Kidney glomerular epithelial cell (primary cell): Measurements from ENCODE around the gene FBXW11.
"Not testable (repeated sequence)": the region's sequence is repeated elsewhere in the genome, so short reads cannot be mapped to it uniquely, and the experiment has no call there.

Source experiments
- DNase-seq: peaks from one replicate; lab custom pipeline; 2025; lab: John Stamatoyannopoulos, UW

FBXW11 gene

GRCh38 chr5:172006321-172007174 is at the start of gene FBXW11:
TSS of gene FBXW11 (minus strand) at chr5:172006638. CDS start at chr5:172006502, 136 bp downstream.
- peak; percentile 92 for DNase-seq

GRCh38 chr5:172055996-172056395 is 49.6 kb upstream of the FBXW11 start:
- no peak for DNase-seq

GRCh38 chr5:172055421-172055820 is 49.0 kb upstream of the FBXW11 start:
- no peak for DNase-seq

GRCh38 chr5:172054611-172055153 is 48.2 kb upstream of the FBXW11 start:
- no peak for DNase-seq

GRCh38 chr5:172052450-172053236 is 46.2 kb upstream of the FBXW11 start:
- DNase-seq, result peak; percentile 17

DNA sequence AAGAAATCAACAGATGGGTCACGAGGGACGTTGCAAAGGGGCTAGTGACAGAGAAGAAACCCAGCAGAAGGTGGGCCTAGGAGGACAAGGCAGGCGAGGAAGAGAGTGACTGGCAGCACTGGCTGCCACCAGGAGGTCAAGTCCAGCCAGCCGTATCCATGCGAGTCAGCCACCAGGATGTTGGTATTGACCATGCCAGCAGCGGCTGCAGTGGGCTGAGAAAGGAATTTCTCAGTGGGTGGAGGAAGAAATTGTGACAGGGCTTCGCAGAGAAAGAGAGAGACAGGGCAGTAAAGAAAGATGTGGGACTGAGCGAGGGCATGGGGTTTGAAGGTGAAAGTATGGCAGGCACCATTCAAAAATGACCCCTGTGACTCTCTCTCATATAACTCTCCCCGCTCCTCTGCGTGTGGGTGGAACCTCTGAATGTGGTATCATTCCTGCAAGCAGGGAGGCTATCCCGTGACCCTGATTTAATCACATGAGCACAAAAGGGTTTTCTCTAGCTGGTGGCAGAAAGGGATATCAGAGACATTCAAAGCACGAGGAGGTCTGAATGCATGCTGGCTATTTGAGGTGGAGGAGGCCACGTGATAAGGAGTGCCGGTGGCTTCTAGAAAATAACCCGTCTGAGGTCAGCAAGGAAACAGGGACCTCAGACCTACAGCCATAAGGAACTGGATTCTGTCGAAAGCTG is 45.4 kb upstream of the FBXW11 start:
- peak; percentile 50 for DNase-seq

GRCh38 chr5:172050080-172050479 is 43.6 kb upstream of the FBXW11 start:
- DNase-seq, result no peak

DNA sequence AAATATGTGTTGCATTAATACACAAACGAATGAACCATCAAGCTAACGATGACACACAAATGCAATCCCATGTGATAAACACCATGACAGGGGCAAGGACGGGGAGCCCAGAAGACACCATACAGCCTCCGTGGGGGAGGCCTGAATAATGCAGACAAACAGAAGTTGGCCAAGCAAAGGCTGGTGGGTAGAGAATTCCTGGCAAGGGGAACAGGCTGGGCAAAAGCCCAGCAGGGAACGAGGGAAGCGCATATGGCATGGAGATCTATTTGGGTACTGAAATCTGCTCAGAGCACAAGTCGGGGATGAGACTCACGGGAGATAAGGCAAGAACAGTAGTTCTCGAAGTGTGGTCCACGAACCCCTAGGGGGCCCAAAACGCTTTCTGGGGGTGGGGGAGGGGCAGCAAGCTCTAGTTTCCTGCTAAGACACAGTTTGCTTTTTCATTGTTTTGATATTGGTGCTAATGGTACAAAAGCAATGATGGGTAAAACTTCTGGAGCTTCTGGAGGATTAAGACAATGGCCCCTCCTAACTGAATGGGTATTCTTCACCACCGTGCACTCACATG is 42.9 kb upstream of the FBXW11 start:
- no peak for DNase-seq

DNA sequence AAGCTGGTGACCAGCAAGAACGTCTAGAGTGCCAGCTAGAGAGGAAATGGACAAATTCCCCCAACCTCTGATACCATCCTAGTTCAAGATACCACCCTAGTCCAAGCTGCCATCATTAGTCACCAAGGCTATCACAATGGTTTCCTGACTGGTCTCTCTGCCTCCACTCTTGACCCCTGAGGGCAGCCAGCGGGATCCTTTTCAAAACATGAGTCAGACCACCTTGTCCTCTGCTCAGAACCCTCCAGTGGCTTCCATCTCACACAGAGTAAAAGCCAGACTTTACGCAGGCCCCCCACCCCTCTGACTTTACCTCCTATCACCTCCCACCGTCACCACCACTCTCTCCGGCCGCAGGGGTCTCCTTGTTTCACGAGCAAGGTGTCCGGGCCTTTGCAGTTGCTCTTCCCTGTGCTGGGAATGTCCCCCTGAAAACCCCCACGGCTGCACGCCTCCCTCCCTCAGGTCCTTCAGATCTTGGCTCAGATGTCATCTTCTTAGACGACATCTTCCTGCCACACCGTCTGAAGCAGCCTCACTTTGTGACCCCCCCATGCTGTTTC is 42.2 kb upstream of the FBXW11 start:
- no peak for DNase-seq

- no peak for DNase-seq
These were observed 41.7 kb upstream of the FBXW11 start for GRCh38 chr5:172048170-172048422.

DNA sequence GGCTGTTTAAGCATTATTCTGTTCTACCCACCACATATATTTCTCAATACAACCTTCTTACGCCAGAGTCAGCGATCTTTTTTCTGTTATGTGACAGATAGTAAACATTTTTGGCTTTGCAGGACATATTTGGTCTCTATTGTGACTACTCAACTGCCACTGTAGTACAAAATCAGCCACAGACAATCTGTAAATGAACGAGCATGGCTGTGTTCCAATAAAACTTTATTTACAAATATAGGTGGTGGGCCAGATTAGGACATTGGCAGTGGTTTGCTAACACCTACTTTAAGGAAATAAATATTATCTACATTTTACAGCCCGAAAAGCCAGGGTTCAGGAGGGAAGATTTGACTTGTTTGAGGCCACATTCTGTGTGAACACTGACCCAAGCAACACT is 40.2 kb upstream of the FBXW11 start:
- no peak for DNase-seq

DNA sequence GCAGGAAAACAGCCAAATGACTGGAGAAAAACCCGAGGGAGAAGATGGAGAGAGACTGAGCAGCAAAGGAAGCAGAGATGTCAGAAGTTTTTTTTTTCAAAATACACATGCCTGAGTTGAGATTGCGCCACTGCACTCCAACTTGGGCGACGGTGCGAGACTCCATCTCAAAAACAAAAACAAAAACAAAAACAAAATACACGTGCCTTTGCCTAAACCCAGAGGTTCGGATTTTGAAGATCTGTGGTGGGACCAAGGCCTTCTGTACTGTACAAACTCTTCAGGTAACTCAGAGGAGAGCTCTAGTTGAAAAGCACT is 38.8 kb upstream of the FBXW11 start:
- DNase-seq, result no peak

GRCh38 chr5:172044631-172045314 is 38.3 kb upstream of the FBXW11 start:
- no peak for DNase-seq

DNA sequence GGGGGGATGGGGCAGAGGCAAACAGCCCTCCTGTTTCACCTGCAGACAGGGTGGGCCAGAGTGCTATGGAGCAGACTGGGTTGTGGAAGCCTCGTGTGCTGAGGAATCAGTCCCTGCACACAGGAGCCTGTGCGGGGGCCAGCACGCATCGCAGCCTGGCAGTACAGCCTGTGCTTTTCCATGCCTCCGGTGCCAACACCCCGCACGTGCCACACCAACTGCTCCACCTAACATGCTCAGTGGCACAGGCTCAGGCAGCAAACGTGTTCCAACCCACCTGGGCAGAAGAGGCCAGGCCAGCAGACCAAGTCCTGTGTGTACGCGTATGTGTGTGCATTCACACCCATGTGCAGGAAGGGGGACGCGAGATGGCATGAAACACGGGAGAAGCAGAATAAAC is 37.4 kb upstream of the FBXW11 start:
- no peak for DNase-seq

GRCh38 chr5:172042183-172042582 is 35.7 kb upstream of the FBXW11 start:
- no peak for DNase-seq

GRCh38 chr5:172038167-172038566 is 31.7 kb upstream of the FBXW11 start:
- DNase-seq, result no peak

DNA sequence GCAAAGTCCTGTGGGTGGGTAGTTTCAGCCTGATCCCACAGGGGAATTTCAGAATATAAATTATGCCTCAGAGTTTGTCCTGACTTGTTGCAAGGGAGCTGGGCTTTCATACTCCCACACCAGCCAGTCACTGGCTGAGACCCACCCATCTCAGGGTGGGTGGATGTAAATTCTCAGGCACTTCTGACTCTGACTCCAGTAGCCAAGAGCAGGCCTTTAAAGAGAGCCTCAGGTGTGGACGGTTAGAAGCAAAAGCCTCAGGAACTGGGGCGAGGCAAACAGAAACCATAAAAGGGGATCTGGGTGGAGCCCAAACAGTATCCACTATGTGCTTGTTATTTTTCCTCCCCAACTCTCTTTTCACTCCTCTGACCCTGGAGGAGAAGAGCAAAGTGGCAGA is 28.6 kb upstream of the FBXW11 start:
- DNase-seq, result no peak

GRCh38 chr5:172031894-172032461 is 25.5 kb upstream of the FBXW11 start:
- DNase-seq, result no peak

DNA sequence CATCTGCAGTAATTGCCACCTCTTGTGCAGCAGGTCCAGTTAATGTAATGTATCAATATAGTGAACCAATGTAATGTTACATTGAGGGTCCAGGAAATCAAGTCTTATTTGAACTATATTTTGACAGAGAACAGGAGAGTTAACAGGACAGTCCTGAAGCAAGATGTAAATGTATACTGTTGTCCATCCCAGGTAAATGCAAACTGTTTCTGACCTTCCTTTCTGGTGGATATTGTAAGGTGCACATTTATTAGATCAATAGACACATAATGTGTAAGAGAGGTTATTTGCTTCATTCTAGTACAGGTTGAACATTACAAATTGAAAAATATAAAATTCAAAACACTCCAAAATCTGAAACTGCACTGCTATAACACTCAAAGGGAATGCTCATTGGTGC is 23.4 kb upstream of the FBXW11 start:
- DNase-seq, result no peak

- no peak for DNase-seq
These were observed 21.7 kb upstream of the FBXW11 start for GRCh38 chr5:172028167-172028566.

DNA sequence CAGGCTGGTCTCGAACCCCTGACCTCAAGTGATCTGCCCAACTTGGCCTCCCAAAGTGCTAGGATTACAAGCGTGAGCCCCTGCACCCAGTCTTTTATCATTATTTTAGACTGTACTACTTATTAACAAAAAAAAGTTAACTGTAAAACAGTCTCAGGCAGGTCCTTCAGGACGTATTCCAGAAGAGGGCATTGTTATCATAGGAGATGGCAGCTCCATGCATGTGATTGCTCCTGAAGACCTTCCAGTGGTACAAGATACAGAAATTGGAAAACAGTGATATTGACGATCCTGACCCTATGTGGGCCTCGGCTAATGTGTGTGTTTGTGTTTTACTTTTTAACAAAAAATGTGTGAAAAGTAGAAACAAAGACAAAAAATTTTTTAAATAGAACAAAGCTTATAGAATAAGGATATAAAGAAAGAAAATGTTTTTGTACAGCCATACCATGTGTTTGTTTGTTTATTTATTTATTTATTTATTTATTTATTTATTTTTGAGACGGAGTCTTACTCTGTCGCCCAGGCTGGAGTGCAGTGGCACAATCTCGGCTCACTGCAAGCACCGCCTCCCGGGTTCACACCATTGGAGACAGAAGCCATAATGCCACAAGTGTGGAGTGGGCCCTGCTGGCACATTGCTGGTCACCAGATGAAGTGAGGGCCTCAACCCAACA is 13.8 kb upstream of the FBXW11 start:
- DNase-seq, result not testable (repeated sequence)
